EH (cell line): Measurements from ENCODE around the gene DCTD.

Source experiments
- DNase-seq: peaks from one replicate; pipeline ENCODE4 v3.0.0-alpha.2; 2015; ENCODE audit warnings: low read depth

Gene DCTD

DNA sequence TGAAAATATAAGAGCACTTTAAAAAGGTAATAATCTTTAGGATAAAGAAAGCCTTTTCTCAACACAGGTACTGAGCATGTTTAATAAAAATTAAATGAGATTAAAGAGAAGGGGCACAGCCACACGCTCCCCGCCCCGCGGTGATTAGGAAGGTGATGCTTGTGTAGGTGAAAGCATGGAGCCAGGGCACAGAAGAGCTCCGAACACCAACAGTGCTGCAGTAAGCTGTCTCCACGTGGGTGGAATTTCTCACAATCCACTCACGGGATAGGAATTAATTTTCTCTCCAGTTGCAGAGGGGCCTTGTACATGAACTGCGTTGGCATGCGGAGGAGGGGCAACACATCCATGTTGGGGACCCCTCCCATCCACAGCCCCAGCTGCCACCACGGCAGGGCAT, 27.0 kb downstream of the DCTD start:
- no peak for DNase-seq

DNA sequence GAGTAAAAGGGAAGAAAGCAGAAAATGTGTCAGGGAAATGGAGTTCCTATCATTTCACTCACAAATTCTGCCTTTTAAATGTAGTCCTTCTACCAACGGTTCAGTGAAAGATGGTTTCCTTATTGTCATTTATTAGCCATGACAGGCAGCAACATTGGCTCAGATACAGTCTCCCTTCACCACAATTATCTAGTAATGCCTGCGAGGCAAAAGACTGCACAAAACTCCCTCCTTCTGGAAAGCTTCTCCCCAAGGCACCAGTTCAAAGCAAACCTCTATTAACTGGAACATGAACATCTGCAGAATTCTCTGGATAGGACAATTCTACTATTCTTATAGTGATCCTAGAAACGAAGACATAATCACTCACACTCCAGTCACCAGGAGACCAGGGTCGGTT, 28.3 kb downstream of the DCTD start:
- DNase-seq, result no peak

DNA sequence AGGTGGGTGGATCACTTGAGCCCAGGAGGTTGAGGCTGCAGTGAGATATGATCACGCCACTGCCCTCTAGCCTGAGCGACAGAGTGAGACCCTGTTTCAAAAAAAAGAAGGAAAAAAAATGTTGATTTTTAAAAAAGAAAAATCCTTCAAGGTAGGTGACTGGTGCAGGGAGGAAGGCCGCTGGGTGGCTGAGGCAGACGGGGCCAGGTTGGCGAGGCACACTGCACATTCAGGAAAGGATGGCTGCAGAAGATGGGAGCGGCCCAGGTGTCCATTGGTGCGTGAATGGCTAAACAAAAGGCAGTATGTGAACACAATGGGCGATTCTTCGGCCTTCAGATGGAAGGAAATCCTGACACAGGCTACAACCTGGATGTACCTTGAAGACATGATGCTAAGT, 30.4 kb downstream of the DCTD start:
- DNase-seq, result no peak

DNA sequence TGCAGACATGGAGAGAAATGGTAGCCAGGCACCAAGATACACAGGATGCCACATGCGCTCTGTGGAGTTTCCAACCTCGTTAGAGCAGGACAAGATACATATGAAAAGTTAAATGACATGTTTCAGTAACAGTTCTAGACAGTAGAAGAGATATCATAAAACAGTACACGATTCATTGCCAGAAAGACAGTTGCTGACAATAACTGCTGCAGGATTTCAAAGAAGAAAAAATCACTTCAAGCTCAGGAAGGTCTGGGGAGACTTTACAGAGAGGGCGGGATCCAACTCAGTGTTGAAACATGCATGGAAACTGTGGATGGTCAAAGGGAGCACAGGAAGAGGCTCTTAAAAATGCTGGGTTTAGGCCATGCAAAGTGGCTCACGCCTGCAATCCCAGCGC, 31.0 kb downstream of the DCTD start:
- DNase-seq, result no peak

DNA sequence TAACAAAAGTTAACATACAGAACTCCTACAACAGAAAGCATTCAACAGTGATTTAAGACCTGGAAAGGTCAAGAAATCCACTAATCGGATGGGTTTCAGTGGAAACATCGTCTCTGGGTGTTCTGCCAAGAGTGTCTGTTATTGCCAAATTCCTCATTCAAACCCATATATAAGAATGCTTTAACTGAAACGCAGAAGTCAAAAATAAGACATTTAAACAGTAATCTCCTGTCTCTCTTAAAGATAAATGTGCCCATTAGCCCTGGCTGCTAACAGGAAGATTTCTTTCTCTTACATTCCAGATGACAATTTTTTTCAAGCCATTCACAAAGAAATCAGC, 31.5 kb downstream of the DCTD start:
- no peak for DNase-seq

DNA sequence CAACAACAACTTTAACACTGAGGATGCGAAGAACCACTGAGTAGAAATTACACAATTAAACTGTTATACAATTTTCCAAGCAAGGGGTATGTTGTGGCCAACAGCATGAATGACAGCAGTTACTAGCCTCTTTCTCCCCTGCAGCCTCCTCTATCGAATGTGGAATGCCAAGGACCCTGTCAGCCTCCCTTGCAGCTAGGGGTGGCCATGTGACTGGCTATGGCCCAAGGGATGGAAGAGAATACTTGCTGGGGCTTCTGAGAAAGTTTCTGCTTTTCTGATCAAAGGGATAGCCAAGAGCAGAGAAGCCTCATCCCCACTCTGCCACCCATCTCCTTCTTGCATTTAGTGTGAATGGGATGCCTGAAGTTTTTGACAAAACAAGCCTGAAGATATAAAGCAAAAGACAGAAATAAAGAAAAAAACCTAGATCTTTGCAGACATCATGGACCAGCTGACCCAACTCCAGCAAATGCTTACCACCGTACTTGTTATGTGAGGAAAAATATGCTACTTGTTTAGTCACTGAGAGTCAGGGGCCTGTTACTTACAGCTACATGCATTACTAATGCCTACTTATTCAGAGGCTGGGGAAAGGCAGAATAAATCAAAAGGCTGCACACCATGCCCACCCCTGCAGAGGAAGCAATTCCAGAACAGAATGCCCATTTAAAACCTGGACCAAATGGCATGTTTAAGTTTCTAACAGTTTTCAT, 32.0 kb downstream of the DCTD start:
- no peak for DNase-seq

DNA sequence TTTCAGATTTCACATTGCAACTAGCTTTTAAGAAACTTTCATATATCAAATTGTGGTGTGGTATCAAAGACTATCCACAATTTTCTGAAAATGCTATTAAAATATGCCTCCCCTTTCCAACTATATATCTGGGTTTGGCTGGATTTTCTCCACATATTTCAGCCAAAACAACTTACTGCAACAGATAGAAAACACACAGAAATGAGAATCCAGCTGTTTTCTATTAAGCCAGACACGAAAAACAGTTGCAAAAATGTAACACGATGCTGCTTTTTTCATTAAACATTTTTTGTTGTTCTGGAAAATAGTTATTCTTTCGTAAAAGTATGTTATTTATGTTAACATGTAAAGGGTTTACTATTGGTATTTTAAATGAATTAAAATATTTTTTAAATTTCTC, 33.1 kb downstream of the DCTD start:
- no peak for DNase-seq

DNA sequence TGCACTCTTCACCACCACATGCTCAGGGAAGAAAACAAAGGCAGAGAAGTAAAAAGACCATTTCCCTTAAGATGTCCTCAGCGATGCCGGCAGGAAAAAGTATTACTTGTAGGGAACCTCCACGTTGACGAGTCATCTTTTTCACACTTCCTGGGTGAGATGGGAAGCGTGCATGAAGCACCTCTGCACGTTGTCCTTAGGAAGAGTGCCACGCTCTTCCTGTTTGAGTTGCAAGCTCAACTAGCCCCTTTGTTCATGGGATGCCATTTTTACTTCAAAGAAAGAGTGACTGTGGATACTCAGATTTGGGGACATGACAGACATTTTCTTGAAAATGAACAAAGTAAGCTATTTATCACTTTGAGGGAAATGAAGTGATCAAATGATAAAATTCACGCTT, 33.8 kb downstream of the DCTD start:
- DNase-seq, result no peak

DNA sequence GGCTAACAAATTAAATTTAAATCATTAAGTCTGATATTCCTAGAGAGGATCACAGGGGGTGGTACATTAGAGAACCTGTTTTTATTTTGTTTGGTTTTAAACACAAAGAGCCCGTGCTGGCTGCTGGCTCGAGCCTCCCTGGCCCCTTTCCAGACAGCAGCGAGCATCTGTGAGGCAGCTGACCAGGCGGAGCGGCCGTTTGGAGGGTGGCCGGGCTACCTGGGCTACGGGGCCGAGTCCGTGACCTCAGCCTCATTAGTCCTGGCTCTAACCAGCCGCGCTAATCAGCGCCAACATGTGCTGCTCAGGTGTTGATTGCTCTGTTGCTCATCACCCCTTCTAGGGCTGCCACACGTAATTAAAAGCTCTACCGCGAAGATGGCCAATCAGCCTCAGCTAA, 35.3 kb downstream of the DCTD start:
- DNase-seq, result no peak

DNA sequence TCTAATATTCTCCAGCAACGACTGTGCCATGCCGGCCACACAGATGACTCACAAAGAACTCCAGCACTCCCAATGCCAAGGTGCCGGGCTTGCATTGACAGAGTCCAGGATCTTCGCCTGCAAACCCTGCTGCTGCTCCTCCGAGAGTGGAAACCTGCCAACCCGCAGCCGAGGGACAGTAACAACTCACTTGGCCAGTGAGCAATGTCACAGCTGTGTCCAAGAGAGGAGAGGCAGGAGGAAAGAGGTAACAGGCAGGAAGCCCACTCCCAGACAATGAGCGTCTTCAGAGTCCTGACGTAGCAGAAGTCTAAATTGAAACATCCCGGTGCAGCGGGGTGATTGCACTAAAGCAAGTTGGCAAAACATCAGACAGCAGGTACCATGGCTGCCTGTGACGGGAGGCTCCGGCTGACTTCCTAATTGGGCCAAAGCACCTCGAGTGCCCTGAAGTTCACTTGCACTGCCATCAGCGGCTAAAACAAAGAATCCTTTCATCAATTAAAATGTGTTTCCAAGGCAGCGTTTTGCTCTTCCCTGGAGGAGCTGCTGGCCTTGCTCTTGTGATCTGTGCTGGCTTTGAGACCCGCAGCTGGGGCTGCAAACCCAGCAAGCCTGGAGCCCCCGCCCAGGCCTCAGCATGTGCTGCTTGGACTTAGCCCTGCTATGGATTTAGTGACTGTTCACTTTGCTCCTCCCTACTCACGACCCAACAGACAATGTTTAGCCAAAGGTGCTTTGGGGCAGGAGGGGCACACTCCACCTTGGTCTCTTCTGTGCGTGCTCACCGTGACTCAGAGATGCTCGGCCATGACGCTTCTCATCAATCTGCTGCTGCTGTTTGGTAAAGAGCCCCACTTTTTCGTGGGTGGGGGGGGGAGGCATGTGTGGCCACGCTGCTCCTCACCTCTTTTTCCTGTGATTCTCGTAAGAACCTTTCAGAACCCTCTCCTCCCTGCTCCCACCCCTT, 36.5 kb downstream of the DCTD start:
- DNase-seq, result no peak

DNA sequence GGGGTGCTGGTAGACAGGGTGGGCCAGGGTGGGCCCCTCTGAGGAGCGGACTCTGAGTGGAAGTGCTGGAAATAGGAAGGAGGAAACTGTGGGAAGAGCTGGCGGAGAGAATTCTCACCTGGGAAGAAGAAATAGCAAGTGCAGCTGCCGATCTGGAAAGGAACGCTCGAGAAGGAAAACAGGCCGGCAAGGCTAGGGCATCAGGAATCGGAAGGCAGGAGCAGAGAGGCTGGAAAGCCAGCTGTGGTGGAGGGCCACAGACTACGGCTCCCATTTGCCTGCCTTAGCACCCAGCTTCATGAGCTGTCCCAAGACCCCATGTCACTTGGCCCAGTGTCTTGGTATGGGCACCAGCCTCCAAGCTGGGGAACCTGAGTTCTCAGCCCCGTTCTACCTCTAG, 37.3 kb downstream of the DCTD start:
- DNase-seq, result no peak

DNA sequence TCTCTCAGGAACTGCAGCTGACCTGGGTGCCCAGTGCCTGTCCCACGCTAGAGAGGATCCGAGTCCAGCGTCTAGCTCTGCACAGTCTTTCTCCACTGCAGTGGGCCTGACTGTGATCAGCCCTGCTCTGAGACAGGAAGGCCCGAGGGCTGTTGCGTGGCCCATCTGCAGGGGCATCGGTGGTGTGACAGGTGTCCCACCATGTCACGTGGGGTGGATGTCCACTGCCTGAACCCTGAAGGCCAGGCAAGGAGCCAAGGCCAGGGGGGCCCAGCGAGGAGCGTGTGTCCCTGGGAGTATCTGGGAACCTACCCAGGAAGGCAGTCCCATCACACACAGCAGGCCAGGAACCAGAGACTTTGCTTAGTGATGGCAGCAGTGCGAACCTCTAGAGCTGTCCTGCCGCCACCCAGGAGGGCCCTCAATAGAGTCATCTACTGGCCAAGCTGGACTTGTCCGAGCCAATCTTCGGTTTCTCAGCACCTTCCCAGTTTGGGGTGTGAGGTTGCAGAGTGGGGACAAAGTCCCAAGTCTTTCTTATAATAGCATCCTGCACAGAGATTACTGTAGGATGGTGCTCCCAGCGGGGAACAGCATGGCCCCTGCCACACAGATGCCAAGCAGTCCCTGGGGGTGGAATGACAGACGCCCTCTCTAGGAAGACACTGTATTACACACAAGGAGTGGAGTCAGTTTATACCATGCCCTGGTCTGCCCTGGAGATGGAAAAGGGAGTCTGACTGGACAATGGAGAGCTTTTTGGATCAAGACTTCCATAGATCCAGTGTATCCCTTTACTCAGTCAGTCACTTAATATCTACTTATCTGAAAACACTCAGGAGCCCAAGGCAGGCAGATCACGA, 38.3 kb downstream of the DCTD start:
- no peak for DNase-seq

DNA sequence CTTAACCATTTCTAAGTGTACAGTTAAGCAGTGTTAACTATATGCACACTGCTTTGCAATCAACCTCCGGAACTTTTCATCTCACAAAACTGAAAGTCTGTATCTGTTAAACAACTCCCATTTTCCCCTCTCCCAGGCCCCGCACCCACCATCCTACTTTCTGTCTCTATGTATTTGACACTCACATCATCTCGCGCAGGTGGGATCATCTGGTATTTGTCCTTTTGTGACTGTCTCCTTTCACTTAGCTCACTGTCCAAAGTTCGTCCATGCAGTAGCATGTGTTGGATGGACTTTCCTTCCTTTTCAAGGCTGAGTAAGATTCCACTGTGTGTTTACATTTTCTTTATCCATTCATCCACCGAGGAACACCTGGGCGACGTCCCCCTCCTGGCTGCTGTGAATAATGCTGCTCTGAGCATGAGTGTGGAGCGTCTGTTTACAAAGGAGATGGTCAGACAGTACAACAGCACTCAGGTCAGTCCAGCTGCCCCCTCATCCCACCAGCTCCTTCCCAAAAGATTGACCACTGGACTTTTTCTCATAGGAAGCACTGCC, 39.8 kb downstream of the DCTD start:
- no peak for DNase-seq

DNA sequence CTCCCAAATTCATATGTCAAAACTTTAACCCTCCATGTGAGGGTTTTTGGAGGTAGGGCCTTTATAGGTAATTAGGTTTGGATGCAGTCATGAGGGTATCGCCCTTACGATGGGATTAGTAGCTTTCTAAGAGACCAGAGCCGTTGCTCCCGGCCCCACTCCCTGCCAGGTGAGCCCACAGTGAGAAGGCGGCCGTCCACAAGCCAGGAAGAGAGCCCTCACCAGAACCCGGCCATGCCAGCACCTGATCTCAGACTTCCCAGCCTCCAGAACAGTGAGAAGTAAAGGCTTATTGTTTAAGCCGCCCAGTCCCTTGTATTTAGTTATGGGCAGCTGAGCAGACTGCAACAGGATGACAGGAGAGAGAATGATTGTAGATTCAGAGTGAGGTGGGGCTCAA, 40.8 kb downstream of the DCTD start:
- DNase-seq, result no peak

DNA sequence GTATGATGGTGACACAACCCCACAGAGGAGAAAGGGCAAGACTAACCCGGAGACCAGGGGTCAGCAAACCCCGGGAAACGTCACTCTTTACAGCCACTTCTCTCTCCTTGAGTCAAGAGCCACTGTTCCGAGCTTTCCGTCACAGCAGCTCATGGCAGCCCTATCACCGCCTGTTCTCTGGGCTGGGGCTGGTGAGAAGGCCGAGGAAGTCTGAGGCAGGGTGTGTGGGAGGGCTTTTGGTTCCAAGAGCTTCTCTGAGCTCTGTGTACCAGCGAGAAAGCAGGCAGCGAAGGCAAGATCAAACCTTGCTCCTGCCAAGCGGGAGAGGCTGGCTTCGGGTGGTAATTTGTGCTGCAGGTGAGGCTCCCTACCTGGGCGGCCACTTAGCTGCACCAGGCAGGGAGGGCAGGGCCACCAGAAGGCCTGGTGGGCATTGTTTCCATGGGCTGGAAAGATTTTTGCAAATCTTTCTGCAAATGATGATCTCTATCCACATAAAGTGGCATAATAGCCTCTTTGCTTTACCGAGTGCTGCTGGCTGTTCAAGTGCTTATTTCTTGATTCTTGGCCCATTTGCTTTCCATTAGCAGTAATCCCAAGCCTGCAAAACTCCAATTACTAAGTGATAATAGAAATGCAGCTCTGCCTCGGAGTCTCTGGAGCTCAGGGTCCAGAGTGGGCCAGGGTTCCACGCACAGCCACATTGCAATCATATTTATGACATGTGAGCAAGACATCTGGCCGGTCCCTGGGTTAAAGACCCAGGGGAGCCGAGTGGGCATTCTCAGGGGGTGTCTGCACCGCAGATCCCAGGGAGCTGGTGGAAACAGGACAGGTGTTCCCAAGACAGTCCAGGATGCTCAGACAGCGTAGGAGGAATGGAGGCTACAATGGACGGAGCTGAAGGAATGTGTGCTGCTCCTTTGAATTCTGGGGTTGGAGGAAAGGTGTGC, 41.5 kb downstream of the DCTD start:
- DNase-seq, result no peak

DNA sequence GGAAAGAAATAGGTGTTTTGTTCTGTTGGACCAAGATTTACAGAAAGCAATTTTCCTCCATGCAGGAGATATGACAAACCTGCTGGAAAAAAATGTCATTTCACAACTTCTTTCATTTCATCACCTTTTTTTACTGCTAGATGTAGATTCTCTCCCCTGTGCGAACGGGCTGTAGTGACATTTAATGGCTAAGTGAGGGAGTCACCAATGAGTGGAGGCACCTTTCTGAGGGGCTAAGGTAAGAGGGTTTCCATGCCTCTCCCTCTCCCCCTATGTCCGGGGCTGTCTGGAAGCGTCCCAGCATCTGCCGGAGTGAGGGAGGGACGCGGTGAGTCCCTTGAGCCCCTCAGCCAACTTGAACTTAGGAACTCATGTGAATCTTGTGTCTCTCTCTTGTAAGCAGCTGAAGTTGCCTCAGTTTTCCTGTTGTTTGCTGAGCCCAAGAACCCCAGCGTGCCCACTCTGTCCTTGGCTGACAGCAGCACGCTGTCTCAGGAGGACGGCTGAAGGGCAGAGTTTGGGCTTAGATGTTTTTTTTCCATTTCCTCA, 42.3 kb downstream of the DCTD start:
- DNase-seq, result no peak

DNA sequence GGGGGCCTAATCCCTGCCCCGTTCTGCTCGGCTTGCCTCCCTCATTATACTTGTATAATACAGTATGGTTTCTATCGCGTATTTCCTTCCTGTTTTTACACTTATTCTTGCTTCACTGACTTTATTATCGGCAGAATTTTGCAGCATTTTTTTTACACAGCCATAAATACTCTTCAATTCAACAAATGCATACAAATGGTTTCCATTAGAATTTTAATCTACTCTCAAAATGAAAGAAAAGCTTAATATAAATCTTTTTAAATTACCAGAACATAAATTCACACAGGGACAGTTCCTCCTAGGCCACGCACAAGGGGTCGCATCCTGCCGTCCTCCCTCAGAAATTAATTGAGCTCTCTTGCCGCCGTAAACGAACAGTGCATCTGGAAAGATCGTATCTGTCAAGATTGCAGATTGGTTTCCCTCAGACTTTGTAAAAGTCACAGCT, 42.9 kb downstream of the DCTD start:
- no peak for DNase-seq

DNA sequence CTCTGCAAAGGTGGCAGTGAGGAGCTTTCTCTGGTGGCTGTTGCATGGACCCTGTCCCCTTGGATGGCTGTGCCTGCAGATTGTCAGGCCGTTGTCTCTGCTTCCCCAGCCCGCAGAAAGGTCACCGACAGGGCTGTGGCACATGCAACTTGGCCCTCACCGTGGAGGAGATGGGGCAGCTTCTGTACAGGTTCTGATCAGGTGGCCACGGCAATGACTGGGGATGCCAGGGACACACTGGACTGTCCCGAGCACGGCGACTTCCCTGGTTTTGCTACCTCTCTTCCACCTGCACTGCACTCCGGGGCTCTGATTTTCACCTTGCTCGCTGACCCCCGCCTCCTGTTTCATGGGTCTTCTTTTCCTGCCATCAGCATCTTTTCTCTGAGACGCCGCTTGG, 43.5 kb downstream of the DCTD start:
- no peak for DNase-seq

DNA sequence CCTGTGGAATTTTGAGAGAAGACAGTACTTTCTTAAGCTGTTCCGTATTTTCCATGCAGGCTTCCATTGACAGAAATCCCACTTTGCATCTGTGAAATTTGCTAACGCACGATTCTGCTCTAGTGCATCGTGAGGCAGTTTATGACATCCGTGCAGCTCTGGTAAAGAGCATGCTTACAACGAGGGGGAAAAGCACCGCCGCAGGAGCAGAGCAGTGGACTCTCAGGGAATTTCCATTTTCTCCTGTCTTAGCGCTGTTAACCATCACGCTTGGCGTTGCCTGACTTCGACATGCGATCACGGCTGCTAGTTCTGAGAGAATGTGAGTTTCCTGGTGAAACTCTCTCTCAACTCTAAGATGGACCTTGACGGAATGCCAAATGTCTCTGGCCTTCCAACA, 43.9 kb downstream of the DCTD start:
- no peak for DNase-seq

DNA sequence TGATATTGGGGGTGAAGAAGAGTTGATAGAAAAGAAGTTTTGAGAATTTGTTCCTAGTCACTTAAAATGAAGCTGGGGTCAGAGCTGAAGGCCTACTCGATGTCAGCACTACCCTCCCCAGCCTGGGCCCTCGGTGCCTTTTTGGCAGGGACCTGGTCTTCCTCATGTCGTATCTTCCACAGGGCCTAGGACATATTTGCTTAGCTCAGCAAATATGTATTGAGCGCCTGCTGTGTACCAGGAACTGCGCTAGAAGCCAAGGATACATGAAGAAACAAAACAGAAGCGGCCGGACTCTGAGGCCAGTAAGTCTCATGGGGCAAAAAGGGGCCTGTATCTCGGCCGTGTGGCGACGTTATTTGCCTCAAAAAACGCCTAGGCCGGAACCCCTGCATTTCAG, 44.3 kb downstream of the DCTD start:
- DNase-seq, result no peak

DNA sequence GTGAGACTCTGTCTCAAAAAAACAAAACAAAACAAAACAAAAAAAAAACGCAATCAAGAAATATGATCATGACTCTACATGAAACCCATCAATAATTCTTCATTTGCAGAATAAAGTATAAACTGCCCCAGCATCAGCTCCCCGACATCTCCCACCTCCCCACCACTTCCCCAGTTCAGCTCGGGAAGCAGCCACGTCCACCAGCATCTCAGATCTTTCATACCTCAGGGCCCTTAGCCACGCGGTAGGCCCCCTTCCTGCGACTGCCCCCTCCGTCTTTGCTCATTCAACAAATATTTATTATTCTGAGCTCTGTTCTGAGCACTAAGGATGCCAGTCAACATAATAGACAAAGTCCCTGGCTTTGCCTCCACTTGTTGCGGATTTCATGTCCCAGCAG, 45.6 kb downstream of the DCTD start:
- DNase-seq, result no peak
